Fibroblast of pulmonary artery (primary cell): Measurements from ENCODE around the gene SAP25.

Experiments used
- DNase-seq: peaks from one replicate; pipeline ENCODE4 v3.0.0-alpha.2; 2010; ENCODE audit warnings: low read depth
- H3K4me3 ChIP-seq: replicated peaks from 2 replicates; pipeline ENCODE4 v1.5.1; 2011; ENCODE audit warnings: low read depth, mild to moderate bottlenecking, control low read depth, low read length, moderate library complexity
- TF ChIP-seq, protein P1 (sequence below): IDR thresholded peaks from 2 replicates; pipeline ENCODE4 v1.5.1; 2011; ENCODE audit warnings: mild to moderate bottlenecking, control low read depth, low read length, inconsistent platforms; ENCODE audit errors: missing control alignments

The SAP25 gene

DNA sequence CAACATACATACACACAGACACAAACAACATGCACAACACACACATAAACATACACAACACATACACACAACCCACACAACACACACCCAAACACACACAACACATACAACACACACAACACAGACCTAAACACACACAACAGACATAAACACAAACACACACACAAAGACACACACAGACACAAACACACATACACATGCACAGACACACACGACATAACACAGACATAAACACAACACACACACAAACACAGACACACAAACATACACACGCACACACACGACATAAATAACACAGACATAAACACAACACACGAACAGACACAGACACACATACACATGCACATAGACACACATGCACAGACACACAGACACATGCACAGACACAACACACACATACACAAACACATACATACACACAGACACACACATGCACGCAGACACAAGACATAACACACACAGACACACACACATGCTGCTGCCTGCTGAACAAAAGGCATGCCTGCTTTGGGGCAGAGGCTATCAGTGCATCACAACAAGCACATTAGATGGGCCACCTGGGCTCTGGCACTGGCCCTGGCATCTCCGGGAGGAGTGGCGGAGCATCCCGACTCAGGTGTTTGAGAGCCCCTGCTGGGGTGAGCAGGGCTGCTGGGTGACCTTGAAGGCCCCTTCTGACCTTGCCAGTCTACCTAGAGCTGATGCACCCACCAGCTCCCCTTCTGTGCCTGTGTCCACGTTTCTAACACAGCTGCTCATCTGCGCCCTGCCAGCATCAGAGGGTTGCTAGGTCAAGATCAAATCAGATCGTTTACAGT, 7.0 kb upstream of the SAP25 start:
- DNase-seq: no peak
- H3K4me3 ChIP-seq: no peak overlapping the region
- TF ChIP-seq, protein P1, sequence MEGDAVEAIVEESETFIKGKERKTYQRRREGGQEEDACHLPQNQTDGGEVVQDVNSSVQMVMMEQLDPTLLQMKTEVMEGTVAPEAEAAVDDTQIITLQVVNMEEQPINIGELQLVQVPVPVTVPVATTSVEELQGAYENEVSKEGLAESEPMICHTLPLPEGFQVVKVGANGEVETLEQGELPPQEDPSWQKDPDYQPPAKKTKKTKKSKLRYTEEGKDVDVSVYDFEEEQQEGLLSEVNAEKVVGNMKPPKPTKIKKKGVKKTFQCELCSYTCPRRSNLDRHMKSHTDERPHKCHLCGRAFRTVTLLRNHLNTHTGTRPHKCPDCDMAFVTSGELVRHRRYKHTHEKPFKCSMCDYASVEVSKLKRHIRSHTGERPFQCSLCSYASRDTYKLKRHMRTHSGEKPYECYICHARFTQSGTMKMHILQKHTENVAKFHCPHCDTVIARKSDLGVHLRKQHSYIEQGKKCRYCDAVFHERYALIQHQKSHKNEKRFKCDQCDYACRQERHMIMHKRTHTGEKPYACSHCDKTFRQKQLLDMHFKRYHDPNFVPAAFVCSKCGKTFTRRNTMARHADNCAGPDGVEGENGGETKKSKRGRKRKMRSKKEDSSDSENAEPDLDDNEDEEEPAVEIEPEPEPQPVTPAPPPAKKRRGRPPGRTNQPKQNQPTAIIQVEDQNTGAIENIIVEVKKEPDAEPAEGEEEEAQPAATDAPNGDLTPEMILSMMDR: no peak

GRCh38 chr7:100578246-100579183, 4.8 kb upstream of the SAP25 start:
- TF ChIP-seq, protein P1: no peak
- DNase-seq: no peak
- H3K4me3 ChIP-seq: no peak overlapping the region

DNA sequence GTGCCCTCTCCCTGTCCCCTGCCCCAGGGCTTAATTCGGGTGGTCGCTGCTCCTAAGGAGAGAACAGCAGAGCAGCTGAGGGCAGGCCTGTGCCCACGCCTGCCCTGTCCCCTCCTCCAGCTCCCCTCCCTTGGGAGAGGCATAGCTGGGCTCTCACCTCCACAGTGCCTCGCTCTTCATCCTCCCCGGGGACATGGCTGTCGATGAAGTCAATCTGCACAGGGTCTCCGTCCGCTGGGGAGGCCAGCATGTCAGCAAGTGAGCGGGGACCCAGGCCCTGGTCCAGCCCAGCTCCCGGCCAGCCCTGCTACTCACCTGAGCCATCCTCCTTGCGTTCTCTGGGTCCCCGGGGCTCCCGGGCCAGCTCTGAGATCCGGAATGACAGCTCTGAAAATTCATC, 3.8 kb upstream of the SAP25 start:
- TF ChIP-seq, protein P1: no peak
- no peak overlapping the region for H3K4me3 ChIP-seq
- no peak for DNase-seq

DNA sequence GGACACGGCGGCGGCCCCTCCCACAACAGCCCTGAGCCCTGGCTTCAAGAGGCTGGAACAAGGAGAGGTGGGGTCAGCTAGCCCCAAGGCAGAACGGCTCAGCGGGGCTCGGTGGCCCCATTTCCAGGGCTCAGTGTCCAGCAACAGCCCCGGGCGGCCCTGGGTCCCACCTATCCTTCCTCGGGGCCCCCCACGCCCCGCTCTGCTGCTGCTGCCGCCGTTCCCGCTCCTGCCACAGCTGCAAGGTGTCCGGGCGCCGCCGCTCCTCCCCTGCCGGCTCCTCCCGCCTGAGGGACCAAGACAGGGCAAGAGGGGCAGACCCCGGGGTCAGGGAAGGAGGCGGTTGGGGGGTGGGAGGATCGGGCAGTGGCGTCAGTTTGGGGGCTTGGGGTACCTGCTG, 3.4 kb upstream of the SAP25 start:
- no peak for DNase-seq
- no peak overlapping the region for H3K4me3 ChIP-seq
- TF ChIP-seq, protein P1: no peak

DNA sequence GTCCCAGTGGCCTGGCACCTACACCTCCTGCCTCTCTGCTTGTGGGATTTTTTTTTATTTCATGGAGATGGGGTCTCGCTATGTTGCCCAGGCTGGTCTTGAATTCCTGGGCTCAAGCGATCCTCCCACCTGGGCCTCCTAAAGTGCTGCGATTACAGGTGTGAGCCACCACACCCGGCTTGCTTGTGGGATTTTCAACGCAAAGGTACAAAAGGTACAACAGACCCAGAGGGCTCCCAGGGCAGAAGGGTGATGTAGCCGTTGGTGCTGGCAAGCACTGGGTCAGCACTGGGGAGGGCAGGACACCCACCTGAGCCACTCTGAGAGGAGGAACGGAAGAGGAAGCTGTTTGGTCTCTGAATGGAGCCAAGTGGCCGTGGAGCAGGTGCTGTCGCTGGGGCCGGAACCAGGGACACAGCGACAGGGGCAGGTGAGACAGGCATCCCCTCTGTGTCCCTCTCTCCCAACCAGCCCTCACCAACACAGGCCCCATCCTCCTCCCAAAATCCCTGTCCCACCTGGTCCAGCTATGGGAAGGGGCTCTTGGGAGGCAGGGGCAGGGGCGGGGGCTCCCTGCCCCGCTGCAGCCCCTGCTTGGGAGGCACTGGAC, 2.8 kb upstream of the SAP25 start:
- no peak for DNase-seq
- TF ChIP-seq, protein P1: no peak
- H3K4me3 ChIP-seq: no peak overlapping the region

DNA sequence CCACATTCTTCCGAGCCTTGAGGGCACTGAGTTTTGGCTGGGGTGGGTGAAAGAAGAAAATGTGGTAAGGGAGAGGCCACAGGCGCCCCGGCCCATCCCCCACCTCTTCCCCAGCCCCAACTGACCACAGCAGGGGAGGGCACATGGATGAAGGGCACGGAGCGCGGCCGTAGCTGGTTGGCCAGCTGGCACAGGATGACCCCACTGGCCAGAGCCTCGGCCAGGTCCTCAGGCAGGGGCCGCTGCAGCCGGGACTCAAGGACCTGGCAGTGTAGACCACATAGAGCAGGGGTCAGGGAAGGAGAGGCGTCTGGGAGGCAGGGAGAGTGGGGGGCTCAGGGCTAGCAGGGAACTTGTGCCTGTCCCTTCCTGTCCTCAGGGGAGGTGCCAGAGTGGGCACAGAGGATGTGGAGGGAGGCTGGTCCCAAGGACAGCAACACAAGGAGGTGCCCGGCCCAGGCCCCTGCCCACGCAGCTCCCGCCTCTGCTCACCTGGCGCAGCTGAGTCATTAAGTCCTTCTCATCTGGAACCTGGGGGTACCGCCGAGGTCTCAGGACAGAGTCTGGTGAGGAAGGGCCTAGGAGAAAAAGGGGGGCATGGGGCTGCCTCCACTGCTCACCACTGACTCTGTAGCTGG, 2.2 kb upstream of the SAP25 start:
- no peak for DNase-seq
- TF ChIP-seq, protein P1: no peak
- no peak overlapping the region for H3K4me3 ChIP-seq
